Measurements from ENCODE around the gene UBR3.
"Not testable (repeated sequence)": the region's sequence is repeated elsewhere in the genome, so short reads cannot be mapped to it uniquely, and the experiment has no call there.

The UBR3 gene

DNA sequence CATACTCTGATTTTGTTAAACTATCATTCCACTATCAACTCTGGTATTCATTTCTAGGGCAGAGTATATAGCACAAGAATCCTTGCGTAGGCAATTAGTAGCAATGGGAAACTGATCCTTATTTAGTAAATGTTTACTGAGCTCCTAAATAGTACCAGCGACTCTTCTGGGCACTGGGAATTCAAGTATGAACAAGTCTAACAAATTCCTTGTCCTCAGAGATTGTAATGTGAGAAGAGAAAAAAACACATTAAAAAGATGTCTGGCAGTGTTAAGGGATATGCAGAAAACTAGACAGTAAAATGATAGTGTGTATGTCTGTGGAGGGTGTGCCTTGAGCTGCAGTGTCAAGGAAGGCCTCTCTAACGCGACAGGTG, 3.3 kb upstream of the UBR3 start:
- no peak for DNase-seq (ENCODE audit: low read depth in 3 of 3)

DNA sequence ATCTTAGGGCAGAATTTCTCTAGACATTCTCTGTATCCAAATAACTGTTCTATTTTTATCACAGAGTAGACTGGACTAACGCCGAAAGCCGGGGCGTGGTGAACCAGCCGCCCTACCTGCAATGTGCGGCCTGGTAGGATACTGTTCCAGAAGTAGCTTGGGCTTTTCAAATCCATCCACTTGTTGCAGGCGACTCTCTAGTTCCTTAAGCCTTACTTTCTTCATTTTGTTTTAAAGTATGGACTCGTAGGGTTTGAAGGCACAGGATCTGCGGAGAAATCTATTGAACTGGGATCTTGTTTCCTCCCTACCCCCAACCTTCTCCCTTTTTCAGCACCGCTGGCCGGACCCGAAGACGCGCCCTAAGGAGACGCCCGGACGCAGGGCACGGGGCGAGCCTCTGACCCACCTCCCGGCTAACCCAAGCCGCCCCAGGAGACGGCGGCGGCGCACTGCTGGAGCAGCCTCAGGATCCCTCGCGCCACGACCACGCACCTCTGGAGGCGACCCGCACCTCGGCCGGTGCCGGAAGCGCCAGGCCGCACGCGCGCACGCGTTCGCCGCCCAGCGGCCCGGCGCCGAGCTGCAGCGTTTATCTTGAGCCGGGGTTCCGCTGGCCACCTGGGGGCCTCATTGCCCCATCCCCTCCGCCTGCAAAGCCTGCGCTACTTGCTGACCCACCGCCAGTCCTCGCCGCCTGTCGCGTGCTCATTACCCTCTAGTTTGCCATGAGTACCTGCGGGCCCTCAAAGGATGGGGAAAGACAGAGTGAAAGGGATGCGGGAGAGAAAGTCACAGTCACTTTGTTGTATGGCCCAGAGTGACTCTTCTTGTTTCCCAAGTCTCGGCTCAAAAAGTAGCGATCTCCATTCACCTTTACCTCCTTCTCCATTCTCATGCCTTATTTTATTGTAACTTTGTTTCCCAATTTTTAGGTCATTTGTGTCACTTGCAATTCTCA, 2.6 kb upstream of the UBR3 start, which contains the start of gene METTL5:
TSS of gene METTL5 (minus strand) at position 533 of the 961 bp plus-strand sequence. CDS start at position 225, 308 bp downstream.
- peak; percentile 53 to 72 (median 65) for DNase-seq (ENCODE audit: low read depth in 3 of 3)

DNA sequence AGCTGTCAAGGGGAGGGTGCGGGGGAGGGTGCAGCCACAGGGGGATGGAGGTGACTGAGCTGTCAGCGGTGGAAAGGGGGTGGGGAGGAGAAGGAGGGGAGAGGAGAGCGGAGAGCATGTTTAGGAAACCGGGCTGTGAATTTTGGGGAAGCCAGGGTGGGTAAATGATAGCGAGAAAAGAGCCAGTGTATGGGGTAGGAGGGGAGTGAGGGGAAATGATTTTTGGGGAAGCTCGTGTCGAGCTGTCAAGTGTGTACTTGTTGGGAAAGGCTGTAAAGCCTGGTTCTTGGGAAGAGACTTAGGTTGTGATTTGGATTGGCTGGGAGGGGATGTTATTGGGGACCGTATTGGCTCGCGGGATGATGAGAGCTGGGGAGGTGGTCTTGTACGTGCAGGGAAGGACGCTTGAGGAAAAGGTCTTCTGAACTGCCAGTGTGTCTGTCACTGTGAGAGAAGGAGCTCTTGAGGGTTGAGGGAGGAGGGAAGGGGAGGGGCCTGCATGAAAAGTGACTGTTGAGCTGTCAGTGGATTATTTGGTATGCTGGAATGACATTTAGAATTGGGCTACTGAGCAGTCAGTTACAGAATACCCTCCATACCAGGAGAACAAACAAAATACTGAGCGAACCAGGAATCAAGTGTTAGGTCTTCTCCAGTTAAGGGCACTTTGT, 1.0 kb downstream of the UBR3 start:
- peak in 1 of 3 donors; percentile 39 for DNase-seq (ENCODE audit: low read depth in 3 of 3)

DNA sequence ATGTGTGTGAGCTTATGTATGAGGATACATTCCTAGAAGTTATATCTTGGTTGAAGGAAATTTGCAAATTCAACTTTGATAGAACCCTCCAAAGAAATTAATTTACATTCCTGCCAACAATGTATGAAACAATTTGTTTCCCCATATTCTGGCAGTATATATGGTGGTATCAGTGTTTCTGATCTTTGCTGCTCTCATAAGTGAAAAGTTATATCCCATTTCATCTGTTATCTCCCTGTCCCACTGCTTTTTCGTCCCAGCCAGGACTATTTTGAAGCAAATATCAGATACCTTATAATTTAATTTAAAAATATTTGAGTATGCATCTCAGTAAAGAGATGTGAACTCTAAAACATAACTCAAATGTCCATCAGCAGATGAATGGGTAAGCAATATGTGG, 7.1 kb downstream of the UBR3 start:
- no peak for DNase-seq (ENCODE audit: low read depth in 3 of 3)

DNA sequence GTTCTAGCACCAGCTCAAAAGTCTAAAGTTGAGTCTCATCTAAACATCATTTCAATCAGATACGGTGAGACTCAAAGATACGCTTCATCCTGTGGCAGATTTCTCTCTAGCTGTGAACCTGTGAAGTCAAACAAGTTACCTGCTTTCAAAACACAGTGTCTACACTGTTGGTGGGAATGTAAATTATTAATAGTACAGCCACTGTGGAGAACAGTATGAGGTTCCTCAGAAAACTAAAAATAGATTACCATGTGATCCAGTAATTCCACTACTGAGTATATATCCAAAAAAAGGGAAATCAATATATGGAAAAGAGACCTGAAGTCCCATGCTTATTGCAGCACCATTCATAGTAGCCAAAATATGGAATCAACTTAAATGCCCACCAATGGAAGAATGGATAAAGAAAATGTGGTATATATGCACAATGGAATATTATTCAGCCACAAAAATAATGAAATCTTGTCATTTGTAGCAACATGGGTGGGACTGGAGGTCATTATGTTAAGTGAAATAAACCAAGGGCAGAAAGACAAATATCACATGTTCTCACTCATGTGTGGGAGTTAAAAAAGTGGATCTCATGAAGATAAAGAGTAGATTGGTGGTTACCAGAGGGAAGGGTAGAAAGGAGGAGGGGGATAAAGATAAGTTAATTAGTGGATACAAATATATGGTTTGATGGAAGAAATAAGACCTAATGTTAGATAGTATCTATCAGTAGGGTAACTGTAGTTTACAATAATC, 11.7 kb downstream of the UBR3 start:
- no peak for DNase-seq (ENCODE audit: low read depth in 3 of 3)

DNA sequence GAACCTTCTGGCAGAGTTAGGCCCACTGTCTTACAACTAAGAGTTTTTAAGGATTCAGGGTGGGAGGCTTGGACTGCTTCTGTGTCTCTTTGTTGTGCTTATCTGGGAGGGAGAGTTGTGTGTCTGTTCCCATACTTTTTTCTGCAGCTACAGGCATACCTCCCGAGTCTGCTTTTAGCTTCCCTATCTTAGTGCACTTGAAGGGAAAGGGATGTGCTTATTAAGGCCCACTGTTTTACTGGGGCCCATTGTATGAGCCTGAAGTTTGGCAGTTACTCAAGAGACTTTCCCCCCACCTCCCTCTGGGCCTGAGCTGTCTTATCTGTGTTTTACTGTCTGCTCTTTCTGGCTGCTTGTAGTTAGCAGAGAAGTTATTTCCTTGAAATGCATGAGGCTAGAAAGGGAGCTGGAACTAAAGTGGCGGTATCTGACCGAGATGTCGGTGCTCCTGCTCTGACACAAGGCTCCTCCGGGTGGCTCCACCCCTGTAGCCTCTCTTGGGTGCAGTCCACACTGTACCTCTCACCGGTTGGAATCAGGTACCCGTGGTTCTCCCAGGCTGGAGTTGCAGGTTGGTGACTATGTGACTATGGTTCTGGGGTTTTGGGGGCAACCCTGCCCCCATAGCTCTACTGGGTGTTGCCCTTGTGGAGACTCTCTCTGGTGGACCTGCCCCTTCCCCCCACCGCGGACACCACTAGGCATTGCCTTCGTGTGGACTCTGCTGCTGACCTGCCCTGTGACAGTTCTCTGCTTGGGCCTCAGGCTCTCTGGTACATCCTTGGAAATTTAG, 12.9 kb downstream of the UBR3 start:
- DNase-seq (ENCODE audit: low read depth in 3 of 3), result no peak

DNA sequence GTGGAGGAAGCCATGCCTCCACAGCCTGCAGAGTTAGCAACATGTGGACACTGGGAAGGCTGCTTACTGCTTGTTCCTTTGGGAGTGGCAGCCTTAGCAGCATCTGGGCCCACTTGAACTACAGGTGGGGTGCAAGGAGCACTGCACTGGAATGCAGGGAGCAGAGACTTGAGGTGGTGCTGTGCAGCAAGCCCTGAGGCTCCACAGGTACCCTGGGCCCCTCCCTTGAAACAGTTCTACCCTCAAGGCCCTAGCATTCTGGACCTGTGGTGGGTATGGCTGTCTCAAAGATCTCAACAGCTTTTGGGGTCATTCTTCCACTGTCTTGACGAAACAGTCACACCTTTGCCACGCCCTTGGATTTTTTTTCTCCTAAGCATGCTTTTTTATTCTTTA, 13.5 kb downstream of the UBR3 start:
- DNase-seq (ENCODE audit: low read depth in 3 of 3), result no peak

DNA sequence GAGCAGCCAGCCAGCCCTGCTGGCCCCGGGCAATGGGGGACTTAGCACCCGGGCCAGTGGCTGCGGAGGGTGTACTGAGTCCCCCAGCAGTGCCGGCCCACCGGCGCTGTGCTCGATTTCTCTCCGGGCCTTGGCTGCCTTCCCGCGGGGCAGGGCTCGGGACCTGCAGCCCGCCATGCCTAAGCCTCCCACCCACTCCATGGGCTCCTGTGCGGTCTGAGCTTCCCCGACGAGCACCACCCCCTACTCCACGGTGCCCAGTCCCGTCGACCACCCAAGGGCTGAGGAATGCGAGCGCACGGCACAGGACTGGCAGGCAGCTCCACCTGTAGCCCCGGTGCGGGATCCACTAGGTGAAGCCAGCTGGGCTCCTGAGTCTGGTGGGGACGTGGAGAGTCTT, 14.4 kb downstream of the UBR3 start:
- not testable (repeated sequence) for DNase-seq (ENCODE audit: low read depth in 3 of 3)

DNA sequence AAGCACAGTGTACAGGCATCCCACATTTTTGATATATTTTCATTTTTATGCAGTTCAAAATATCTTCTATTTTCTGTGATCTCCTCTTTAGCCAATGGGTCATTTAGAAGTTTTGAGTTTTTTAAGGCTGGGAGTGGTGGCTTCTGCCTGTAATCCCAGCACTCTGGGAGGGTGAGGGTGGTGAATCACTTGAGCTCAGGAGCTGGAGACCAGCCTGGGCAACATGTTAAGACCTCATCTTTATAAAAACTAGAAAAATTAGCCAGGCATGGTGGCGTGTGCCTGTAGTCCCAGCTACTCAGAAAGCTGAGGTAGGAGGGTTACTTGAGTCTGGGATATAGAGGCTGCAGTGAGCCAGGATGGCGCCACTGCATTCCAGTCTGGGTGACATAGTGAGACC, 17.8 kb downstream of the UBR3 start:
- DNase-seq (ENCODE audit: low read depth in 3 of 3), result no peak

DNA sequence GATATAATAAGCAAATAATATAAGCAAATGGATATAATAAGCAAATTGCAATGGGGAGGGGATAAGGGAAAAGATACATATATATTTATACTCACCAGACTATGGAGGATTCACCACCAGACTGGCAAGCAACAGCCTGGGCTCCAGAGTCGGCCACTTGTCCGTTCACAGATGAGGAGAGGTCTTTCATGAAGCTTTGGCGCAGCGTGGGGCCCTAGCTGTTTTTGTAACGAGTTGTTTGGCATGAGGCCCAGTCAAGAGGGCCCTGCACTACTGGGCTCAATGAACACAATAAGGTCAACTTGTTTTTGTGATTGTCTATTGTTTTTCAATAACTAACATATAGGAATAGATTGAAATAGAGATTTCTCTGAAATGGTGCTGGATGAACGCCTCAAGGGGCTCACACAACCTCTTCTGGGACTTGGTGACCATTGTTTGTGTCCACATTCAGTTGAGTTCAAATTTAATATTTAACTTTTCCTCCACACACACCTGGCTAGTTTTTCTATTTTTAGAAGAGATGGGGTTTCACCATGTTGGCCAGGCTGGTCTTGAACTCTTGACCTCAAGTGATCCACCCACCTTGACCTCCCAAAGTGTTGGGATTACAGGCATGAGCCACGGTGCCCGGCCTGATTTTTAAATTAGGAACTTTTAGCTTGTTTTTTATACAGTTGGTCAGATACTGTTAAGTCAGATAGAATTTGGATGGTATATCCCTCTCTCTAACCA, 21.9 kb downstream of the UBR3 start:
- not testable (repeated sequence) for DNase-seq (ENCODE audit: low read depth in 3 of 3)

DNA sequence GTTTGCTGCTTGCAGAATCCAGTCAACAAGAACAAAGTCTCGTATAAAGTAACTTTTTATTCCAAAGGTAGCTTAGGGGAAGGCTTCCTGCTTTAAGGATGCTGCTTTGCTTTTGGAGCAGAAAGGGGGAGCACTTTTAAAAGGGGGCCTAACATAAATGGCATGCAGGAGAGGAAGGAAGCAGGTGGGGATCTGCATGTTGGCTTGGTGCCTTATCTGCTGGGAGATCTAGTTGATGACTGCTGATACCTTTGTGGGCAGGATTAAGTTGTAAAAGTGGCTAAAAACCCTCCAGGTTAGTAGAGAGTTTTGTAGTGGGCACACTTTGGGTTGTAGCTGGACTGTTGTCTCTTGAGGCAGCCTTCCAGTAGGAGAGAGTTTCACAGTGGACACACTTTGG, 22.5 kb downstream of the UBR3 start:
- DNase-seq (ENCODE audit: low read depth in 3 of 3), result no peak

DNA sequence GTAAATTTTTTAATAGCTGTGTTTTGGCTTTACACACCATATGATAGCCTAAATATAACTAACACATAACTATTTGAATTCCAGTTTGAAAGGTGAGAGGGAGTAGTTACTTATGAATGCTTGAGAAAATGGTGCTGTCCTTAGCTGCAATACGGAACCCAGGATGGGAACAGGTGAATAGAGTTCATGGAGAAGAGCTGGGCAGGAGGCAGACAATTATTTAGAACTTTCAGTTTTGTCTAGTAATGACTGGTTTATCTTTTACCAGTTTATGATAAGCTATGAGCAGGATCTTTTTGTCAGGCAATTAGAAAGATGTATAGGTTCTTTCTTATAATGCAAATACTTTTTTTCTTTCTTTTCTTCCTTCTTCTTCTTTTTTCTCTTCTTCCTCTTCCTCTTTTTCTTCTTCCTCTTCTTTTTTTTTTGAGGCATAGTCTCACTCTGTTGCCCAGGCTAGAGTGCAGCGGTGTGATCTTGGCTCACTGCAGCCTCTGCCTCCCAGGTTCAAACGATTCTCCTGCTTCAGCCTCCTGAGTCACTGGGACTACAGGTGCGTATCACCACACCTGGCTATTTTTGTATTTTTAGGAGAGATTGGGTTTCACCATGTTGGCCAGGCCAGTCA, 25.9 kb downstream of the UBR3 start:
- DNase-seq (ENCODE audit: low read depth in 3 of 3), result no peak

DNA sequence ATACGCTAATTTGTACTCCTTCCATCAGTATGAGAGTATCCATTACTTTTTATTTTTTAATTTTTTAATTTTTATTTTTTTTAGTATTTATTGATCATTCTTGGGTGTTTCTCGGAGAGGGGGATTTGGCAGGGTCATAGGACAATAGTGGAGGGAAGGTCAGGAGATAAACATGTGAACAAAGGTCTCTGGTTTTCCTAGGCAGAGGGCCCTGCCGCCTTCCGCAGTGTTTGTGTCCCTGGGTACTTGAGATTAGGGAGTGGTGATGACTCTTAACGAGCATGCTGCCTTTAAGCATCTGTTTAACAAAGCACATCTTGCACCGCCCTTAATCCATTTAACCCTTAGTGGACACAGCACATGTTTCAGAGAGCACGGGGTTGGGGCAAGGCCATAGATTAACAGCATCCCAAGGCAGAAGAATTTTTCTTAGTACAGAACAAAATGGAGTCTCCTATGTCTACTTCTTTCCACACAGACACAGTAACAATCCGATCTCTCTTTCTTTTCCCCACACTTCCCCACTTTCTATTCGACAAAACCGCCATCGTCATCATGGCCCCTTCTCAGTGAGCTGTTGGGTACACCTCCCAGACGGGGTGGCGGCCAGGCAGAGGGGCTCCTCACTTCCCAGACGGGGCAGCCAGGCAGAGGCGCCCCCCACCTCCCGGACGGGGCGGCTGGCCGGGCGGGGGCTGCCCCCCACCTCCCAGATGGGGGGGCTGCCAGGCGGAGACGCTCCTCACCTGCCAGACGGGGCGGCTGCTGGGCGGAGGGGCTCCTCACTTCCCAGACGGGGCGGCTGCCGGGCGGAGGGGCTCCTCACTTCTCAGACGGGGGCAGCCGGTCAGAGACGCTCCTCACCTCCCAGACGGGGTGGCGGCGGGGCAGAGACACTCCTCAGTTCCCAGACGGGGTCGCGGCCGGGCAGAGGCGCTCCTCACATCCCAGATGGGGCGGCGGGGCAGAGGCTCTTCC, 28.3 kb downstream of the UBR3 start:
- not testable (repeated sequence) for DNase-seq (ENCODE audit: low read depth in 3 of 3)

DNA sequence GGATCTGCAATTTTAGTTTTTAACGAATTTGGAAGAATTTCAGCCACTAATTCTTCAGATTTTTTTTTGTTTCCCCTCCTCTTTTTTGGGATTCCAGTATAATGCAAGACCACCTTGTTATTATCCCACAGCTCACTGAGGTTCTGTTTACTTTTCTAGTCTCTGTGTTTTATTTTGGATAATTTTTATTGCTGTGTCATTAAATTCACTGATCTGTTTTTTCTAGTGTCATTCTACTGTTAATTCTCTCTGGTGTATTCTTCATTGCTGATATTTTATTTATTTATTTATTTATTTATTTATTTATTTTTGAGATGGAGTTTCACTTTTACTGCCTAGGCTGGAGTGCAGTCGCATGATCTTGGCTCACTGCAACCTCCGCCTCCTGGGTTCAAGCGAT, 32.2 kb downstream of the UBR3 start:
- DNase-seq (ENCODE audit: low read depth in 3 of 3), result no peak

DNA sequence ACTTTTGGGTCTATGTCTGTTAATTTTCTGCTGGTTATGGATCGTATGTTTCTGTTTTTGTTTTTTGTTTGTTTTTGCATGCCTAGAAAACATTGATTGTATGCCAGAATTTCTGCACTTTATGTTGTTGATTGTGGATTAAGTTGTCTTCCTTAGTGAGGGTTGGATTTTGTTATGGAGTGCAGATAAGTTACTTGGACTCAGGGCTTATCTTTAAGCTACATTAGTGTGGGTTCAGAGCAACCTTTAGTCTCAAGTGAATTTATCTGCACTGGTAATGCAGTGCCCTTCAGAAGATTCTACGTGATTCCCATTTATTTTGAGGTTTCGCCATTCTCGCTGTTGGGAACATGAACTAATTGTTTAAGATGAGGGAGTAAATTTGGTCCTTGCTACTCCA, 32.9 kb downstream of the UBR3 start:
- DNase-seq (ENCODE audit: low read depth in 3 of 3), result no peak

DNA sequence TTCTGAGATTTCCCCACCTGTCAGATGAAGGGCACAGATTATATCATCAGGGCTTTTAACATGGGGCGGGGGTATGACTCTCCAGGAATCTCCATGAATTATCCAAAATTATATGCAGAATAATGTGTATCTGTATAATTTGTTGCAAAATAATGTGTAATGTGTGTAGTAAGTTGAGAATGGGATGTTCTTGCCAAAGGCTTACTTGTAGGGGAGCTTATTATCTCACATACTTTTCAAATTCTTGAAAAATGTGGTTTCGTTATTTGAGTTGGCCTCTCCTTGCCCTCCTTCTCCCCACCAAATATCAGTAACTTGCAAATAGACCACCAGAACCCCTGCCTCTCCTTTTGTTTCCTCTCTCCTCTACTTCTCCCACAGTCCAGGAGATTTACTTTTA, 35.6 kb downstream of the UBR3 start:
- no peak for DNase-seq (ENCODE audit: low read depth in 3 of 3)

DNA sequence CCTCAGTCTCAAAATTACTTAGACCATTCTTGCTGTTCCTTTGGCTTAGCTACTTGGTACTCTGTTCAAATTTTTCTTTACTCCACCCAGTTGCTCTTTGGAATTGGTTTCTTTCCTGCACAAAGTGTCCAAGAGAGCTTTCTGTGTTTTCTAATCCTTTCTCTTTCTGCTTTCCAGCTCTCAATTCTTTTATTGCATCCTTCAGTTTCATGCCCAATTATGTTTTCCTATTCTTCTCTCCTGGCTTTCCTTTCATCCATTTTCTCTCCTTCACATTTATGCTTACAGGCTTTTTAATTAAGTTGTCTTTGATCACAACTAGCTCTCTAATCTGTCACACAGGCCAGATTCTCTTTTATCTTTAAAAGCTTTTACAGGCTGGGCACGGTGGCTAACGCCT, 38.2 kb downstream of the UBR3 start:
- DNase-seq (ENCODE audit: low read depth in 3 of 3), result no peak

DNA sequence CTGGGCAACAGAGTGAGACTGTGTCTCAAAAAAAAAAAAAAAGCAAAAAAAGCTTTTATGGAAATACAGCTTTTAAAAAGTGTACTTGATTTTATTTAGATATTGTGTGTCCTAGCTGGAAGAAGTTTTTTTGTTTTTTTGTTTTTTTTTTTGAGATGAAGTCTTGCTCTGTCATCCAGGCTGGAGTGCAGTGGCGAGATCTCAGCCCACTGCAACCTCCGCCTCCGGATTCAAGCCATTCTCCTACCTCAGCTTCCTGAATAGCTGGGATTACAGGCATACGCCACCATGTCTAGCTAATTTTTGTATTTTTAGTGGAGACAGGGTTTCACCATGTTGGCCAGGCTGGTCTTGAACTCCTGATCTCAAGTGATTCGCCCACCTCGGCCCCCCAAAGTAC, 39.0 kb downstream of the UBR3 start:
- DNase-seq (ENCODE audit: low read depth in 3 of 3), result not testable (repeated sequence)

DNA sequence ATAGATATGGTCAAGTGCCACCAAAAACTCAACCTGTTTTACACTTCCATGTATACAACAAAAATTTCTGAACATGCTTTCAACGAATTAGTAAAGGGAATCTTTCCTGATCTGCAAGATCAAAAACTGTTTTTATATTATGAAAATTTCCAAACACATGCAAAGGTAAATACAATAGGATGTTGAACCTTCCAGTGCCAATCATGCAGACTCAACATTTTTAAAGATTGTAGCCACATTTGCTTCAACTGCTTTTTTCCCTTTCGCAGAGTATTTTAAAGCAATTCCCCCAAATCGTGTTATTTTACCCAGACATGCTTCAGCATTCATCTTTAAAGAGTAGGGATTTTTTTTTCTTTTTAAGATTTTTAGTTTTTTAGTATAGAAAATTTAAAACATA, 40.3 kb downstream of the UBR3 start:
- DNase-seq (ENCODE audit: low read depth in 3 of 3), result no peak

All from stimulated activated CD4-positive, alpha-beta T cell treated with anti-CD3 and anti-CD28 coated beads, TNF-alpha, amount 100 ng/mL, for 48 hours (primary cell).